ENCODE measurements around the gene ATP13A5.

ATP13A5 gene

GRCh38 chr3:193378706-193379105 is at the start of gene ATP13A5:
Gene ATP13A5, minus strand, starts transcription at chr3:193378753. Its CDS starts 28 bp downstream, at chr3:193378725.
- DNase-seq = no peak

GRCh38 chr3:193418576-193419373 is 40.2 kb upstream of the ATP13A5 start:
- no peak for DNase-seq

- DNase-seq = no peak
Measured at GRCh38 chr3:193416629-193417028, 38.1 kb upstream of the ATP13A5 start.

- DNase-seq = no peak
Measured at GRCh38 chr3:193407688-193408087, 29.1 kb upstream of the ATP13A5 start.

GRCh38 chr3:193407112-193407511 is 28.6 kb upstream of the ATP13A5 start:
- DNase-seq = no peak

GRCh38 chr3:193403307-193403706 is 24.8 kb upstream of the ATP13A5 start:
- DNase-seq = no peak

- no peak for DNase-seq
Measured at GRCh38 chr3:193400304-193400703, 21.8 kb upstream of the ATP13A5 start.

- no peak for DNase-seq
Measured at GRCh38 chr3:193396451-193397244, 18.1 kb upstream of the ATP13A5 start.

GRCh38 chr3:193391902-193392301 is 13.3 kb upstream of the ATP13A5 start:
- no peak for DNase-seq

- no peak for DNase-seq
Measured at GRCh38 chr3:193389335-193389734, 10.8 kb upstream of the ATP13A5 start.

- no peak for DNase-seq
Measured at GRCh38 chr3:193388361-193388760, 9.8 kb upstream of the ATP13A5 start.

- no peak for DNase-seq
Measured at GRCh38 chr3:193387596-193387995, 9.0 kb upstream of the ATP13A5 start.

GRCh38 chr3:193377591-193377990 is 962 bp downstream of the ATP13A5 start:
- DNase-seq = no peak

- no peak for DNase-seq
Measured at GRCh38 chr3:193375614-193376013, 2.9 kb downstream of the ATP13A5 start.

GRCh38 chr3:193372783-193373182 is 5.8 kb downstream of the ATP13A5 start:
- no peak for DNase-seq

- DNase-seq = no peak
Measured at GRCh38 chr3:193367868-193368267, 10.7 kb downstream of the ATP13A5 start.

- DNase-seq = no peak
Measured at GRCh38 chr3:193357291-193357690, 21.3 kb downstream of the ATP13A5 start.

GRCh38 chr3:193354423-193354822 is 24.1 kb downstream of the ATP13A5 start:
- DNase-seq = no peak

GRCh38 chr3:193350744-193351143 is 27.8 kb downstream of the ATP13A5 start:
- DNase-seq = no peak

GRCh38 chr3:193348686-193349085 is 29.9 kb downstream of the ATP13A5 start:
- DNase-seq = no peak

- peak; percentile 38 for DNase-seq
Measured at GRCh38 chr3:193347521-193348501, 30.7 kb downstream of the ATP13A5 start.

- DNase-seq = no peak
Measured at GRCh38 chr3:193346259-193346658, 32.3 kb downstream of the ATP13A5 start.

- no peak for DNase-seq
Measured at GRCh38 chr3:193345431-193345830, 33.1 kb downstream of the ATP13A5 start.

All from NCI-H748 treated with DMSO at 0.1 percent for 48 hours (cell line).